Activated T-helper 1 cell treated with Interleukin-2 at 50 U/mL for 16 hours (primary cell): ENCODE results near the gene IL32.

ENCODE experiments used
- DNase-seq: peaks from one replicate; pipeline ENCODE4 v3.0.0-alpha.2; 2020; ENCODE audit warnings: low read depth

The IL32 gene

GRCh38 chr16:3027983-3028715 lies 37.3 kb upstream of the IL32 start:
- peak; percentile 84 for DNase-seq

DNA sequence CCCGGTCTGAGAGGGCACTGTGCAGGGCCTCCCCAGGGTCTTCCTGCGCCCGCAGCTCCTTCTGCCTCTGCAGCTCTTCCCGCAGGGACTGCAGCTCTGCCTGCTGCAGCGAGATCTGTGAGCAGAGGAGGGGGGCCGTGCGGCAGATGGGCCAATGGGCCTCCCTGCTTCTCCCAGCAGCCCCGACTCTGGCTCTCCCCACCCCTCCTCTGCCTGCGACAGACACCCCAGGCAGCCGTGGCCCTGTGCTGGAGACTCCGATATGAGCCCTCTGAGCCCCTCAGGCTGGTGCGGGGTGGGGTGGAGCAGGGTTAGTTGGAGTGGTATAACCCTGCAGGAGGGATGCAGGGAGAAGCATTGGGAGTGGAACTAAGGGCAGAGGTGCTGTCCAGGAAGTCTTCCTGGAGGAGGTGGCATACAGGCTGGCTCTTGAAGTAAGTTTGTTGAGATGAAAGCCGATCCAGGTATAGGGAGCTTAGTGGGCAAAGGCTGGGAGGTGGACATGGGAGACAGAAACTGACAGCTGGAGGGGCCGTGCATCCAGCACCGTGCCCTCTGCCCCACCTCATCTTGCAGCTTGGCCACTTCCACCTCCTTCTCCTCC lies 36.6 kb upstream of the IL32 start:
- DNase-seq, result no peak

GRCh38 chr16:3029491-3030221 lies 35.8 kb upstream of the IL32 start:
- no peak for DNase-seq

DNA sequence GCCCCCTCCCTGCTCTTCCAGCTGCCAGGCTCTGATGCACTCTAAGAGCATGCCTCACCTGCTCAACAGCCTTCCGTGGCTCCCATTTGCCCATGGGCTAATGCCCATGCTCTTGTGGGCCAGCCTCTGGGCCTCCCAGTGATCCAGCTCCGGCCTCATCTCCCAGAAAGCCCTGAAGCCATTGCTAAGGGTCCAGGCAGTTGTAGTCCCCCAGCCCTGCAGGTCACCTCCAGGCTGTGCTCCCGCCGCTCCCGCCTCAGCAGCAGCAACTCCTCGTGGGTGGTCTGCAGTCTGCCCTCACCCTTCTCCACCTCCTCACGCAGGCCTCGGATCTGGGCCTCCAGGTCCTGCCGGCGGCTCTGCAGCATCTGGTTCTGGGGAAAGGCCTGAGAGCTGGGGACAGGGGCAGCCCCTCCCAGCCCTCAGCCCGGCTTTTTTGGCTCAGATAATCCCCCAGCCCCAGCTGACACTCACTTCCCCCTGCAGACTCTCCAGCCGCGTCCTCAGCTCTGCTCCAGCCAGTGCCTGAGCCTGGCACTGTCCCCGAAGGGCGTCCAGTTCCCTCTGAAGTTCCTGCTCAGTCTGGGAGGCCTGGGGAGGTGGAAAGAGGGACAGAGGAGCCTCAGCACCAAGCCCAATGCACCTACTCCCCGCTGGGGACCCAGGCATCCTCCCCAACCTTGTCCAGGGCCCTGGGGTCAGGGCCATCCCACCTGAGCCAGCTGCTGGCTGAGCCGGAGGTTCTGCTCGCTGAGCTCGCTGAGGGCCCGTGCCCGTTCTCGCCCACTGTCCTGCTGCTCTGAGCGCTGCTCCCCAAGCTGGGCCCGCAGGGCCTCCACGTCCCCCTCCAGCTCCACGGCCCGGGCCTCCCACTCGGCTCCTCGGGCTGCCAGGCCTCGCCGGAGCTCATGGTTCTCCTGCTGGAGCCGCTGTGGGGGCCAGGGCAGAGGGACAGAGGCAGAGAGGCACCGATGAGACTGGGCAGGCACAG lies 34.9 kb upstream of the IL32 start:
- DNase-seq, result no peak

GRCh38 chr16:3032624-3033023 lies 32.8 kb upstream of the IL32 start:
- DNase-seq, result no peak

- no peak for DNase-seq
These were observed 30.0 kb upstream of the IL32 start for GRCh38 chr16:3035289-3035971.

DNA sequence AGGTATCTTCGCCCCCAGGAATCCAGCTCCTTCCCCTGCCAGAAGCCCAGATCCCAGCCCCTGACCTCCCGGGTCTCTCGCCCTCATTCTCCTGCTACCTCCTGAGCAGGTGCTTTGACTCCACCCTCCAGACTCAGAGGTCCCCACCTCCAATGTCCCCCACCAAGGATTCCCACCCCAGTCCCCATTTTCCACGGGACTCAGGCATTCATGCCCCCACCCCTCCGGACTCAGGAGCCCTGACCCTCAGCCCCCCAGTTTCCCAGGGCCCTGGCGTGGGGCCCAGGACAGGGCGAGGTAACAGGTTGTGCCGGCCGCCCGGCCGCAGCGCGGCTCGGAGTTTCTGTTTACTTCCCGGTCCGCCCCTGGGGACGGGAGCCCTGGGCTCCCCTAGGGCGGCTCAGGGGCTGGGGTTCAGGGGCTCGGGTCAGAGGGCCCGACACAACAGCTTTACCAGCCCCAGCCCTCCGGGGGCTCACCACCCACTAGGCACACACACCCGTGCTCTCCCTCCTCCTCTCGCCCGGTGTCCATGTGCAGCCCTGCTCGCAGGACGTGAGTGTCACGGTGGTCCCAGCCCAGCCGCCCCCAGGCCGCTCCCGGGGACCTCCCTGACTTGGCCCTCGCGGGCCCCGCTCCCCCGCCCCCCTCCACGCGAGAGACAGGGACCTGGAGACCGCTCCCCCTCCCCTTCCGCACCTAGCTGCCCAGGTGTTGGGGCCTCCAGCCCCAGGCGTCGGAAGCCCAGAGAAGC lies 29.3 kb upstream of the IL32 start:
- no peak for DNase-seq

DNA sequence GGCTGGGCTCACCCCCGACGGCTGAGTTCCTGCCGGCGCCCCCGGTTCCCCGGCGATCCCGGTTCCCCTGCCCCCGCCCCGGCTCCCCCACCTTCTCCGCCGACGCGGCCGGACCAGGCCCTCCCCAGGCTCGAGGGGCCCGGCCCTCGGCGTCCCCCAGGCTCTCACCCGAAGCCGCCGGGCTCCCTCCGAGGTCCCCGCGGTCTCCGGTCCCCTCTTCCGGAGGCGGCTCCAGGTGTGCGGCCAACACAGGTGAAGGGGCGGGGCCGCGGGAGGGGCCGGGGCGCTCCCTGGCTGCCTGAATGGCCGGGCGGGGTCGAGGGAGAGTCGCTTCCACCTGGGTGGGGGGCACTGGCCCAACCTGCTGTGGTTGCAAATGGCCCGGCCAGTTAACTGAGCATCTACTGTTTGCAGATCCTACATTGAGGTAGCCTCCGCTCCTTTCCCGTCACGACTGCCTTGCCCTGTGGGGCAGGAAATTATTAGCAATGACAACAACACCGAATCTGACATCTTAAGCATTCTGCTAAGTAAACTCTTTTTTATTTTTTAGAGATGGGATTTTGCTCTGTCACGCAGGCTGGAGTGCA lies 28.6 kb upstream of the IL32 start, which contains the start of gene BICDL2:
TSS of gene BICDL2 (minus strand) at position 219 of the 590 bp plus-strand sequence. CDS start 1,448 bp downstream, outside the sequence.
- DNase-seq, result no peak

DNA sequence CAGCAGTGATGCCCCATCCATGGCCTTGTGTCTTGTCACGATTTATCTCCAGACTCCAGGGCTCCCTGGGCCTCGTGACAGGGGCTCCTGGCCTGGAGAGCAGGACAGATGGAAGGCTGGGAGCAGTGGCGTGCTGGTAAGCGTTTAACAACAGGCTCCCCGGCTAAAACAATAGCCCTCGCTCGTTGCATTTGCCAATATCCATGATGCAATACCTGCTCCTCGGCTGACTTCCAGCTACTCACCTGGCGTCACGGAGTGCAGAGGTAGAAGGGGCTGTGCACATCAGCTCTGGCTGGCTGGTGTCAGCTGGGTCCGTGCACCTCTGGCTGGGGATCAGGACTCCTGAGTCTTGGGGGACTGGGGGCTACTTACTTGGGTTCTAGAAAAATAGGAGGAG lies 27.2 kb upstream of the IL32 start:
- DNase-seq, result no peak

DNA sequence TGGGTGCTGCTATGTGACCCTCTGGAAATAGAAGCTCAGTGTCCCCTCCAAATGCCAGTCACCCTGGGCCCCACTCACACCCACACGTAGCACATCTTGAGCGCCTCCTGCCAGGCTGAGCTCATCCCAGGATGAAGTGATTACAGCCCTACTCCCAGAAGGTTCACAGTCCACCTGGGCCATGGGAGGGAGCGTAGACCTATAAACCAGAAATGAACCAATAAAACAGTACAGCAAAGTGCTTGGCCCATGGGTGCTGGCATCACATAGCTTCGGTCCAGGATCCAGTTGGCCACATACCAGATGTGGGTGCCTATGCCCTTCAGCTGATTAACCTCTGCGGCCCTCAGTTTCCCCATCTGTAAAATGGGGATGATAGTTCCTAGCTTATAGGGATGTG lies 26.5 kb upstream of the IL32 start:
- no peak for DNase-seq

GRCh38 chr16:3042376-3042775 lies 23.1 kb upstream of the IL32 start:
- DNase-seq, result no peak

- no peak for DNase-seq
These were observed 20.7 kb upstream of the IL32 start for GRCh38 chr16:3044708-3045107.

- no peak for DNase-seq
These were observed 19.4 kb upstream of the IL32 start, which contains the start of gene MMP25 for GRCh38 chr16:3045758-3046640. TSS of gene MMP25 (plus strand) at chr16:3046561. CDS start at chr16:3046918, 357 bp downstream.

- no peak for DNase-seq
These were observed 18.6 kb upstream of the IL32 start for GRCh38 chr16:3046641-3047386.

- no peak for DNase-seq
These were observed 18.1 kb upstream of the IL32 start for GRCh38 chr16:3047387-3047720.

DNA sequence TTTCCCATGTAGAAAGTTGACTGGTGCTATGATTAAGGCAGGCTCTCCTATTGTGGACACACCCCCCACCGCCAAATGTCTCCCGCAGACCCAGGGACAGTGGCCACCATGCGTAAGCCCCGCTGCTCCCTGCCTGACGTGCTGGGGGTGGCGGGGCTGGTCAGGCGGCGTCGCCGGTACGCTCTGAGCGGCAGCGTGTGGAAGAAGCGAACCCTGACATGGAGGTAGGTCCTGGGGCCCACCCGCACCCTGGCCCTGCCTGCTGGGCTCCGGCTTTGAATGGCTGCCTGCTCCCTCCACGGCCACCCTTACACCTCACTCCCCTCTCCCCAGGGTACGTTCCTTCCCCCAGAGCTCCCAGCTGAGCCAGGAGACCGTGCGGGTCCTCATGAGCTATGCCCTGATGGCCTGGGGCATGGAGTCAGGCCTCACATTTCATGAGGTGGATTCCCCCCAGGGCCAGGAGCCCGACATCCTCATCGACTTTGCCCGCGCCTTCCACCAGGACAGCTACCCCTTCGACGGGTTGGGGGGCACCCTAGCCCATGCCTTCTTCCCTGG lies 15.4 kb upstream of the IL32 start:
- no peak for DNase-seq

DNA sequence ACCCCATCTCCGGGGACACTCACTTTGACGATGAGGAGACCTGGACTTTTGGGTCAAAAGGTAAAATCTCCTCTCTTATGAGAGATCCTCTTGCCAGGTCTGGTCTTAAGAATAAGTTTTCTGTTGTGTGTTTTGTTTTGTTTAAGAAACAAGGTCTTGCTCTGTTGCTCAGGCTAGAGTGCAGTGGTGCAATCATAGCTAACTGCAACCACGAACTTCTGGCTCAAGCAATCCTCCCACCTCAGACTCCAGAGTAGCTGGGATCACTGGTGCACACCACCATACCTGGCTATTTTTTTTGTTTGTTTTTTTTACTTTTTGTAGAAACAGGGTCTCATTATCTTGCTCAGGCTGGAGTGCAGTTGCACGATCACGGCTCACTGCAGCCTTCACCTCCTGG lies 15.0 kb upstream of the IL32 start:
- no peak for DNase-seq

- DNase-seq, result no peak
These were observed 14.4 kb upstream of the IL32 start for GRCh38 chr16:3051009-3051408.
